Frontal cortex (tissue), 4 donors: ENCODE data around the gene GPC3. TPM values are rescaled to one million over a fixed set of nuclear protein-coding genes. Genes with fewer than 3 reads are reported as not detected.
"Not testable (repeated sequence)": the region's sequence is repeated elsewhere in the genome, so short reads cannot be mapped to it uniquely, and the experiment has no call there.

Source experiments
- DNase-seq, 2 donors: peaks; one replicate each; pipeline ENCODE4 v3.0.0; 2012; ENCODE audit warnings: low spot score in 2 of 2
- FAIRE-seq: peaks from 2 replicates; lab custom pipeline; 2012; peaks lifted over from hg19 to GRCh38; lab: Jason Lieb, UNC
- total RNA-seq: library from RNA; depleted of rRNA; stranded (reverse); fragments of >200 nt; gene quantifications from one replicate; pipeline ENCODE4 v1.2.3, GENCODE V29; 2014
- donor health status: control.
- donor health status: control.
- donor health status: control.

GPC3 gene
- total RNA-seq, 1 donor from 2014 or later: 3.3 TPM

- DNase-seq: no peak
- no peak for FAIRE-seq
Observed at GRCh38 chrX:134000260-134001245, 15.2 kb upstream of the GPC3 start.

DNA sequence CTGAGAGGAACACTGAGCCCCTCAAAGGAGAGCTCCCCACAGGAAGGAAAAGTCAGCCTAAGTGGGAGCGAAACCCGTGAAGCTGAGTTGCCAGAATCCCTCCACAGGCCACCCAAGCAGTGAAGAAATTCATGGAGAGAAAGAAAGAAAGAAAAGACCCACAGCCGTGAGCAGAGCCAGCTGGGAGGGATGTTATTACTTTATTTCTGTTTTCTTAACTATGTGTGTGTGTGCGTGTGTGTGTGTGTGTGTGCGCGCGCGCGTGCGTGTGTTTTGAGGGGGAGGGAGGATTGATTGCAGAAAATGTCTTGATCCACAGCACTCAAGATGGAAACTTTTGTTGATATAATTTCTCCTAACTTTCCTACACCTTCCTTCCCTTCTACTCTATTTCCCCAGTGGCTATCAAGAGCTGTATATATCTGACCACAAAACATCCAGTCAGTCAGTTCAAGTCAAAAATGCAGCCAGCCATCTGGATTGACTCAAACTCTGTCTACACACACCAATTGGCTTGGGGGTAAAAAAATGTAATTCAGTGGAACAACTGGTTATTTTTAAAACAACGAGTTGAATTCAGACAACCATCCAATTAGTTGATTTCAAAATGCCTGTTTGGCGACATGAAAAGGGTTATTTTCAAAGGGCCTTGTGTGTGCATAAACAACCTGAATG is 13.8 kb upstream of the GPC3 start:
- no peak for DNase-seq
- FAIRE-seq: no peak

GRCh38 chrX:133995759-133996158 is 10.4 kb upstream of the GPC3 start:
- FAIRE-seq (no peak), DNase-seq (no peak)

- DNase-seq (no peak), FAIRE-seq (no peak)
Observed at GRCh38 chrX:133994576-133994975, 9.2 kb upstream of the GPC3 start.

GRCh38 chrX:133992882-133993281 is 7.5 kb upstream of the GPC3 start:
- DNase-seq: no peak
- FAIRE-seq: no peak

GRCh38 chrX:133991814-133992213 is 6.4 kb upstream of the GPC3 start:
- FAIRE-seq (no peak), DNase-seq (no peak)

DNA sequence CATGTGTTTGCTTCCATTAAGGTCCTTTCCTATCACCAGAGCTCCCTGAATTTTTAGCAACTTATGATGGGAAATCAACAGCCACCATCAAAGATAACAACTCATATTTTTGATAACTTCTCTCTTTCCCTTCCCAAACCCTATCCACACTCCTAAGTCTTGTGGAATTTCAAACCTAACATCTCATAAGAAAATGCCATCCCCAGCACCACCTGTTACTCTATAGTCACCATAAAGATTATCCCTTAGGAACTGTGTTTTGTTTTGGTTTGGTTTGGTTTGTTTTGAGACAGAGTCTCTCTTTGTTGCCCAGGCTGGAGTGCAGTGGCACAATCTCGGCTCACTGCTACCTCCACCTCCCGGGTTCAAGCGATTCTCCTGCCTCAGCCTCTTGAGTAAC is 5.7 kb upstream of the GPC3 start:
- not testable (repeated sequence) for FAIRE-seq, DNase-seq

DNA sequence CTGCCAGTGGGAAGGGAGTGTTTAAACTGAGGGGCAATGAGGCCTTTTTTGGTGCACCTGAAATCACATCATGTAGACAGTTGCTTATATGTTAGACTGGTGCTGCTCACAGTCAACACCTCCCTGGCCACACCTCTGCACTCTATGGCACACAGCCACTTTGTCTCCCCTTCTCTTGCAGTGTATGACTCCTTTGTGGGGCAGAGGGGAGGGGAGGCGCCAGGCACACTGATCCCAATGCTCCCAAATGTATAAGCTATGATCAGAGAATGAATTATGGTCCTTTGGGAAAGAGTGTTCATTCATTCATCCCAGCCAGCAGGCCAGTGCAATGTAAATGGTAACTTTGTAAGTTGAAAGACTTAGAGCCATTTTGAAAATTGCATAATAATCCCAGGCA is 4.6 kb upstream of the GPC3 start:
- DNase-seq (no peak), FAIRE-seq (no peak)

DNA sequence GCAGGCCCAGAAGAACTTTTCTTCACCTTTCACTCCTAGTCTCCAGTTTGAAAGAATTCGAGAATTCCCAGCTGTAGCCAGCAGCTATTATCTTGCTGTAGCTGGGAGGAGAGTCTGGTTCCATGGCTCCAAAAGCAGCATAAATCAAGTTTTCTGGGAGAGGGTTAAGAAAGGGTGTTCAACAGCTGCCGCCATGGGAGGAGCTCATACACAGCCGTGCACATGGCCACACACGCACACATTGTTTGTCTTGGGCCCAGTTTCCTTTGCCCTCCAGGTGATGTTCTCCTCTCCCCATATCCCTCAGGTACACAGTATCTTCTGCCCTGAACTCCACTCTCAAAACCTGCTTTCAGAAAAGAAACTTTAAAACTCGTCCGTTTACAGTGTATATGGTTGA is 4.1 kb upstream of the GPC3 start:
- no peak for FAIRE-seq
- DNase-seq: no peak

DNA sequence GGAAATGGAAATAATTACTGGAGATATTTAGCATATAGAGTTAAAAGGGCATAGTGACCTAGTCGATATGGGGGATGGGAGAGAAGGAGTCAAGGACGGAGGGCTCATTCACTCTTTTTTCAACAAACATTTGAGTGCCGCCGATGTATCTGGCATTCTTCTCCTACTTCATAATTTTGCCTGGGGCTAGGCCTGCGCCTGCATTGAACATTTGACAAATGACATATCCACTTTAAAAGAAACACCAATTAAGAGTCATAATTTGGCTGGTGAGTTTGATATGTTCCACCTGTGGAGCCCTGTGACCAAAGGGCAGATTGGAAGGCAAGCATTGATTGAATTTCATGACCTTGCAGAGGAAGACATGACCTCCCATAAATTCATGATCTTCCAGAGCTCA is 2.6 kb upstream of the GPC3 start:
- no peak for DNase-seq
- no peak for FAIRE-seq

DNA sequence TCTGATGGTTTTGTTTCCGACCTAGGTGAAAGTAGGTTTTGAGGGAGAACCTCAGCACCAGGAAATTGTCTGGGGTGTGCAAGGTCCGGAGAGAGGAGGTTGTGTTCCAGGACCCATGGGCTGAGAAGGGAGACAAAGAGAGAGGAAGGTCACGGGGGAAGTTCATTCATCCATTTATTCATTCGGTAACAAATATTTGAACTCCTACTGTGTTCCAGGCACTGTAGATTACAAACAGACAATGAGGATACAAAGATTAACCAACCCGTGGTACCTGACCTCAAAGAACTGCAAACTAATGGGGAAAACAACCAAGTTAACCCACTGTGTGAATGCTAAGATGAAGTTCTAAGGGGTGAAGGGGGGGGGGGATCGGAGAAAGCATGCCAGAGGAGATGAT is 1.8 kb upstream of the GPC3 start:
- DNase-seq (no peak), FAIRE-seq (no peak)

DNA sequence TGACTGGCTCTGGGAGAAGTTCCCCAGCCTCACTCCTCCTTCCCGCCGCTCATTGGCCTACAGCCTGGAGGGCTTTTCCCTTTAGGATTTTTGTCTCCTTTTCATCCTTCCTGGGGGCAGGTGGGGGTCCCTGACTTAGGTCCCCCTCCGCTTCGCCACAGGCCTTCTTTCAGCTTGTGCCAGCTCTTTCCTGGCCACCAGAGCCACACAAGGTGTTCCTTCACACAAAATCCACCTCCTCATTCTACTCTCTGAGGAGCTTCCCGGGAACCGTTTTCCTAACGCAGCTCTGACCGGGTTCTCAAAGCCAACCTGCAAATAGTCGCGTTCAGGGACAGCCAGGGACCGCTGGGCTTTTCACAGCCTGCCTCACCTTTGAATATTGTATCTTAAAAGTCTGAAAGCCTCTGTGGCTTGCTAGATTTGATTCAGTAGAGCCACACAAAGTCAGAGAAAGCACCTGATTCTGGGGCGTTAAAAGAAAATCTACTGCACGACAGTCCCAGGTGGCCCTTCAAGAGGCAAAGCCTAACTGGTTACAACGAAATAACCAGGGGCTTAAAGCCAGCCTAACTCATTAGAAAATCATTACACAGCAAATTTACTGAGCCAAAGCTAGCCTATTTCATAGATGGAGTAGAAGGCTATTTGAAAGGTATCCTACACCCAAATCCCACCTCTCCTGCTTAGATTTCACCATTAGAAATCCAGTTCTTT is 731 bp upstream of the GPC3 start:
- no peak for FAIRE-seq
- DNase-seq: no peak

DNA sequence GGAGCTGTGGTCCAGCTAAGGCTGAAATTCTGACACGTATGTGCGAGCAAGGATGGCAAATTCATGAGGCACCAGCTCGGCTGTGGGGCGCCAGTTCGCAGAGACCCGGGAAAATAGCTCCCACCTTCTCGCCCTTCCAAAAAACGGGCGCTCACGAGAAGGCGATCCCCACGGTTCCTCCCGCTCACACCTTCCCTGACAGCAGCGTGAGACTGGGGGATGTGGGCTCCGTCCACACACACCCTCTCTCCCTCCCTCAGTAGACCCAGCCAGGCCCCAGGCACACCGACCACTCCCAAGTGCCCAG is 584 bp downstream of the GPC3 start:
- FAIRE-seq (no peak), DNase-seq (no peak)

DNA sequence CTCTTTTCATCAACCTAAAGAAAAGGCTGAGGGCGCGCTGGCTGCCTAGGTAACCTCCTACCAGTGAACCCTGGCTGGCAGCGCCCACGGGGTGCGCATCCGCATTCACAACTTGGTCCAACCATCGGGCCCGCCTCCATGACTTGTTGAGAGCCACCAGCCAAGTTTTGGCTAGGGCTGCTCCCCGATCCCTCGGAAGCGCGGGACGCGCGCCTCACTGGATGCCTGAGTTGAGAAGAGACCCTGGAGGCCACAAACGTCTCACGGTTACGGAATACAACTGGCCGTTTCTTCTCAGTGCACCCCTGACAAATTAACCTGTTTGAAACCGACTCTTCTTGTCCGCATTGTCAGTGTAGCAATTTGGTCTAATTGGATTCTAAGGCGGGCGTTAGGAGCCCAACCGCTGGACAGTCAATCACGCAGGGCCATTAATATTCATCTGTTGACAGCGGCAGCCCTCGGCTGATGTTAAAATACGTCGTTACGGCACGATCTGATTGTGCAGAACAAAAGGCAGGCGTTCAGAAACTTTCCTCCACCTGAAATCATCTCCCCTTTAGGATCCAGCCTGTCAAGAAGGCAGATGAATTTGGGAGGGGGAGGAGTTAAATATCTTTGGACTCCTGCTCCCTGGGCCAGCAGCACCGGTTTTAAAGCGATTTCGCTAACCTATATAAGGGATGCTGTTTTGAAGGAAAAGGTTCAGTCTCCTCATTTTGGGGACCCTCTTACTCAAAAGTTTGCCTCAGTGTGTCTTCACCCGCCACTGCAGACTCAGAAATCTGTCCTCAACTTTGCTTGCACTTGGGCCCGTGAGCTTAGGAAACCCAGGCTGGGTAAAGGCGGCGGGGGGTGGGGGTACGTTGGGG is 1.2 kb downstream of the GPC3 start:
- no peak for FAIRE-seq
- DNase-seq: no peak

GRCh38 chrX:133983256-133983973 is 2.0 kb downstream of the GPC3 start:
- DNase-seq (no peak), FAIRE-seq (no peak)

DNA sequence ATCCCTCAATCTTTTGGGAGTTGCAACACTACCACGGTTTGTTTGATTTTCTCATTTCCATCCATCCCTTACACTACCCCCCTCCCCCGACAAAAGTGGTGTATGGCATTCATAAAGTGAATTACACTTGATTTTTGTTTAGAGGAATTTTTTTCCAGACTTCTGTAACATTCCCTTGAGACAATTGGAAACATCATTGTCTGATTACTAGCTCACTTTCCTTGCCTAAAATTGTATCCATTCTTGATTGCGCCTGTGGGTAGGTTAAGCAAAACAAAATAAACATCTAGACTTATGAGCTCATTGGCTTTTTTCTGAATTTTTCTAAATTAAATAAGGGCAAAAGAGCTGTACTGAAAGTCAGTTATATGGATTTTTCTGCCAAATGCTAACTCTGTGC is 3.5 kb downstream of the GPC3 start:
- FAIRE-seq (no peak), DNase-seq (no peak)

DNA sequence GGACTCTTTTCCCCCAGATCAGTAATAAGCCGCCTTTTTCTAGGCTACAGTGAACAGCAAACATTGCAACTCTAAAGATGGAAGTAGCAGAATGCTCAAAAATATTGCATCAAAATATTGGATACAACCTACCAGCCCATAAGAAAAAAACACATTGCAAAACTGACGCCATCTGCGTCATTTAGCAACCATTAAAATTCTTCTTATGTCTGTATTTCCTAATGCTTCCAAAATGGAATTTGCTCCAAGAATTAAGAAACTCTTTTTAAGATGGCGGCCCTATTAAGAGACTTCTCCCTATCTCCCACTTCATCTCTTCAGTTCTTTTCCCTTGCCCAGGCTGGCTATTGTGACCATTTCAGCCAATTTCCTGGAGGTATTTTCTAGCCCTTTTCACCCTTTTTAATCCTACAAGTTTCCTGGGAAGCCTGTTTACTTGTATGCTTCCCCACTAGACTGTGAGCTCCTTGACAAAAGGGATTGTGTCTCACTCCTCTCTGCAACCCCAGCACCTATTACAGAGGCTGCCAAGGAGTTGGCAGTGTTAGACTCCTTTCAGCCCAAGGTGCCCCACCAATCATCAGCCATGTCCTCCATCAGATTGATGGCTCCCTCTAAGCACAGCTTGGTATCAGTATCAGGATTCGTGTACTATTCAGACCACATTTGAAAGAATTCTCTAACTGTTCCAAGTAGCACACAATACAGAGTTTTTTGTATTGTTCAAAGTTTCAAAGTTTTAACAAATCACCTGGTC is 4.4 kb downstream of the GPC3 start:
- DNase-seq (no peak), FAIRE-seq (no peak)

DNA sequence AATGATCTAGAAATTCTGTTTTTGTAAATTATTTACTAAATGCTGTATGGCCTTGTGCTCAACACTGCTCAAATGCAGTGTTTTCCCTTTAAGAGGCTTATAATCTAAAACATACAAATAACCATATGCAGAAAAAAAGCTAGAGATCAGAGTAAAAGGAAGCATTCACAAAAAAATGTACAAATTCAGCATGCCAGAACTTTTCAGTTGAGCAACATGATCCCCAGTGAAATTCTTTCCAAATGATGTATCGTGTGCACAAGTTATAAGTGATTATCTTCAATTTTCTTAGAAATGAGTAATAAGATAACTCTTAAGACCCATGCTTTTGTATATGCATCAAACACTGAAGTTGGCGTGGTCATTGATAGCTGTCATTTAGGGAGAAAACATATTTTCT is 5.0 kb downstream of the GPC3 start:
- DNase-seq: no peak
- no peak for FAIRE-seq
